Stimulated activated CD8-positive, alpha-beta memory T cell treated with anti-CD3 and anti-CD28 coated beads, Interleukin-12 subunit alpha, Interleukin-12 subunit beta, amount 100 ng/mL, for 24 hours (primary cell): ENCODE data around the gene XIAP.
"Not testable (repeated sequence)": the region's sequence is repeated elsewhere in the genome, so short reads cannot be mapped to it uniquely, and the experiment has no call there.

ENCODE experiments used
- DNase-seq: peaks from one replicate; pipeline ENCODE4 v3.0.0-alpha.2; 2020; ENCODE audit errors: extremely low read depth

XIAP gene

DNA sequence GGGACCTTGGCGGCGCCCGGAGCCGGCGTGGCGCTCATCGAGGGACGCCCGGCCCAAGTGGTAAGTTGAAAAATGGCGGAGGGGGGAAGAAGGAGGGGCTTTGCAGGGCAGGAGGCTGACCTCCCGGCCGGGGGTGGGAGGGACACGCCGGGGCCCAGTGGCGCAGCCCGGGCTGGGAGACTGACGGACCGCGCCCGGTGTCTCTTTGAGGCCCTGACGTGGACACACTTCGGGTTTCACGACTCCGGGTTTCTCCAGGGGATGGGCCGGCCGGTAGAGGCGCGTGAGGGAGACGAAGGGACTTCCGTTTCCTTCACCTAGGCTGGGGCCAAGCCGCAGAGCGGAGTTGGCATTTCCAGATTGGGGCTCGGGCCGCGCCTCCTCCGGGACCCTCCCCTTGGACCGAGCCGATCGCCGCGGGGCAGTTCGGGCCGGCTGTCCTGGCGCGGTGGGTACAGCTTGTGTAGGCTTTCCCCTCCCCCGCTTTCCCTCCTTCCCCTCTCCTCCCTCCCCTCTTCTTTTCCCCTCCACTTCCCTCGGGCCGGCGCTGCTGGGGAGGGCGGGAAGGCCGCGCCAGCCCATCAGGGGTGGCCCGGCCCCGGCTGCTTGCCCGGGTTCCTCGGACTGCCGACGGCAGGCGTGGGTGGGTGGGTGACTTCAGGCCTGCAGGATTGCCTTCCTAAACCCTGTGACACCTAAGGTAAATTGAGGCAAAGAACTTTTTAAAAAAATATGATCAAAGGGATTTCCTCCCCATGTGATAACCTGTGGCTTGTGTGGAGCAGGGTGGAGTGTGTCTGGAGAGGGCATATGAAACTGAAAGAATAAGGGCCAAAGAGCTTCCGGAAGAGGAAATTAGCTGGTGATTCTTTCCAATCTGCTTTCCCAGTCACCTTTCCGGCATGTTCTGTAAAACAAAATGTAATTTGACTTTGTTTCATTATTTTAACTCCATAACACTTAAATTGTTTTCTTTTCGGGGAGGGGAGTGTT, at the start of gene XIAP:
Gene XIAP, plus strand, starts transcription at position 208 of the 993 bp plus-strand sequence. CDS start 25,610 bp downstream, outside the sequence.
- peak; percentile 31 for DNase-seq

DNA sequence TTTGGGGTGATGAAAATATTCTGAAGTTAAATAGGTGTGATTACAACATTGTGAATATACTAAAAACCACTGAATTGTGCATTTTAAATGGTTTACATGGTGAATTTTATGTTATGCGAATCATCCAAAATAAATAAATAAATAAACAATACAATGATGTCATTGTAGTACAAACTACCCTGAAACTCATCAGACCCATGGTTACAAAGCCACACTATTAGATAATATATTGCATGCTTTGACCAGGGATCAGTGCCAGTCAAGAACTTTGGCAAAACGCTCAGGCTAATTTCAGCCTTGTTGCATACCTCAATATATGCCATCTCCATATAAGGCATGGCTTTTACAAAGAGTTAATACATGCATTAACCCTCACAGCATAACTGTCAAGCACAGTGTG, 45.5 kb upstream of the XIAP start:
- no peak for DNase-seq

GRCh38 chrX:123814934-123815394, 44.9 kb upstream of the XIAP start:
- DNase-seq = not testable (repeated sequence)

DNA sequence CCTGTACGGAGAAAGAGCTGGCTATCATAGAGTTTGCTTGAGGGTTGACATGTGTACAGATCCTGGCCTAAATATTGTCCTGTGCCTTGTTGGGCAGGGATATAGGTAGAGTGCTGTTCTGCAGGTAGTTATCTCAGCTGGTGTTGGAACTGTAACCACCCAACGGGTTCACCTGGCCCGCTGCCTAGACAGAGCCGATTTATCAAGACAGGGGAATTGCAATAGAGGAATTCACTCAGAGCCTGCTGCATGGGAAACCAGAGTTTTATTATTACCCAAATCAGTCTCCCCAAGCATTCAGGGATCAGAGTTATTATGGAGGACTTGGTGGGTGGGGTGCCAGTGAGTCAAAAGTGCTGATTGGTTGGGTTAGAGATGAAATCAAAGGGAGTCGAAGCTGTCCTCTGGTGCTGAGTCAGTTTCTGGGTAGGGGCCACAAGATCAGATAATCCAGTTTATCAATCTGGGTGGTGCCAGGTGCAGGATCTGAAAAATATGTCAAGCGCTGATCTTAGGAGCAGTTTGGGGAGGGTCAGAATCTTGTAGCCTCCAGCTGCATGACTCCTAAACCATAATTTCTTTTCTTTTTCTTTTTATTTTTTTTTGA, 42.5 kb upstream of the XIAP start:
- no peak for DNase-seq

DNA sequence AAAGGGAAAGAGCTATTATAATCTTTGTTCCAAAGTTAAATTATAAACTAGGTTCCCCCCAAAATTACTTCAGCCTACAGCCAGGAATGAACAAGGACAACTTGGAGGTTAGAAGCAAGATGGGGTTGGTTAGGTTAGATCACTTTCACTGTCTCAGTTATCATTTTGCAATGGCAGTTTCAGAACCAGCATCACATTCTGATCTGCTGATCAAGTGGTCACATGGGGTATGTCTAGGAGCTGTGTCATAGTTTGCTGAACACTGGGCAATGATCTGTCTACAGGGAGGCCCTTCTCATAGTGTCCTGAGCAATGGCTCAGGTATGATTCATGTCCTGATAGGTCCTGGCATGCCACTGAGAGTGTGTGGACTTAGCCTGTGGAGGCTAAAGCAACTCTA, 41.6 kb upstream of the XIAP start:
- no peak for DNase-seq

DNA sequence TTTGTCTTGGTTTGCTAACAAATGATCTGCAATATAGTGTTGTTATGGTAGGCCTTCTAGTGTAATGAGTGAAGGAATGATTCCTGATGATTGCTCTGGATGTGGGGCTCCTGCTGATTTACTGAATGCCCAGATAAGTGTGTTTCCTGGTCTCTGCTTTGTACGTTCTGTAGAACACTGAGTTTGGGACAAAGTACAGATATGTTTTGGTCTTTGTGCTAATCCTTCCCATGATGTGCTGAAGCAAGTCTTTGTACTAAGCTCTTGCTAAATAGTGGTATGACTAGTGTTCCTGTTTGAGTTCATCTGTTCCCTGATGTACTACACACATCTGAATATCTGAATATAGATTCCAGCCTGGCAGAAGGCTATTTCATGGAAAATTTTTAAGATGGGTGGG, 36.9 kb upstream of the XIAP start:
- no peak for DNase-seq

DNA sequence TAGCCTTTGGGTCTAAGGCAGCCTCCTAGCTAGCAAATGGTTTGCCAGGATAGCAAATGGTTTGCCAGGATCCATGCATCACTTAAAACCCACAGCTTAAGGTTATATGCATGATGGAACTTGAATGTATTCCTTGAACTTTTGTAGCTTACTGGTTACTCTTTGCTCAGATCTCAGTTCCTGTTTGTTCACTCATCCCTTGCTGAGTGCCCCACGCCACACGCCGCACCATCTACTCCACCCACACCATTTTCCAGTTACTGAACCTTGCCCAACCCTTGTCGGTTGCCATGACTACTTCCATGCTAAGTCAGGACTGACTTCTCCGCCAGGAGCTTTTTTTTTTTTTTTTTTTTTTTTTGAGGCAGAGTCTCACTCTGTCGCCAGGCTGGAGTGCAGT, 29.5 kb upstream of the XIAP start:
- no peak for DNase-seq

DNA sequence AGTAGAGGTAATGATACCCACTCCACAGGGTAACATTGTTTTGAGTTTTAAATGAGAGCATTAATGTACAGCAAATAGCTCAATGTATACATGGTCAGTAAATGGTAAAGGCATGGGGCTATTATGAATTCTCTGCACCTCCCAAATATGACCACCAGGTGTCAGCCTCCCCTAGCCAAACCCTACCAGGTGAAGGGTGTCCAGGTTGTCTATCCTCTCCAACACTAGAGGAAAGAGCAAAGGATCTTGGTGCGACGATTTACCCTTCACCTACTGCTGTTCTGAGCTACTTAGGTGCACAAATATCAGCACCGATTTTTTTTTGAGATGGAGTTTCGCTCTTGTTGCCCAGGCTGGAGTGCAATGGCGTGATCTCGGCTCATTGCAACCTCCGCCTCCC, 26.5 kb upstream of the XIAP start:
- DNase-seq = peak; percentile 2

DNA sequence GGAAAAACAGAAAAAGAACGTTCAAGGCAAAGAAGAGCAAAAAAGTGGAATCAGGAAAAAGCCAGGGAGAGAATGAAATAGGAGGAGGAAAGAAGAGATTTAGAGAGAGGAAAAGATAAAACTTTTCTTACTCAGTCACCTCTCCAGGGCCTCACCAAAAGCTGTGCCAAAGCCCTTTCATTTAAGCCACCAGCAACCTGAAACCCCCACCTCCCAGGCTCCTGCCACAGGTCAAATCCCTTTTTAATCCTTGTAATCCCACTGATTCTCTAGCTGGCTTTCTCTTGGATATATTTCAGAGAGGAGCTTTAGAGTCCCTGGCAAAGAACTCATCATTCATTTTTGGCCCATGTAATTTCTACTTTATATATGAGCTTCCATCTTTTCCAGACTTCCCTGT, 25.7 kb upstream of the XIAP start:
- no peak for DNase-seq

DNA sequence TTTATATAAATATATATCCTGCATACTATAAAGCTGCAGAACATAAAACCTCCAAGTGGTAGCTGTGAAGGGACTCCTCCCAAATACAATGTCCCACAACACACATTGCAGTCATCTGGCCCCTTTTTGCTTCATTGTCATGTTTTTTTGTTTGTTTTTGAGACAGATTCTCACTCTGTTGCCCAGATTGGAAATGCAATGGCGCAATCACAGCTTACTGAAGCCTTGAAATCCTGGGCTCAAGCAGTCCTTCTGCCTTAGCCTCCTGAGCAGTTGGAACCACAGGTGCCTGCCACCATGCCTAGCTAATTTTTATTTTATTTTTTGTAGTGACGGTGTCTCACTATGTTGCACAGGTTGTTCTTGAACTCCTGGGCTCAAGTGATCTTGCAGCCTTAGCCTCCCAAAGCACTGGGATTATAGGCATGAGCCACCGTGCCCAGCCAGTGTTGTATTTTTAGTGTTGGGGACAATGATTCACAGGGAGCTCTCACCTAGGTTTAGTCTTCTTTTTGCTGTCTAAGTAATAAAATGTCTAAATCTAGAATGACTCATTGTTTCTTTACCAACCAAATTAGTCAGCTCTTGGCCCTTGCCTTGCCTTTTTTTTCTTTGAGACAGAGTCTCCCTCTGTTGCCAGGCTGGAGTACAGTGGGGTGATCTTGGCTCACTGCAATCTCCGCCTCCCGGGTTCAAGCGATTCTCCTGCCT, 24.0 kb upstream of the XIAP start:
- no peak for DNase-seq

DNA sequence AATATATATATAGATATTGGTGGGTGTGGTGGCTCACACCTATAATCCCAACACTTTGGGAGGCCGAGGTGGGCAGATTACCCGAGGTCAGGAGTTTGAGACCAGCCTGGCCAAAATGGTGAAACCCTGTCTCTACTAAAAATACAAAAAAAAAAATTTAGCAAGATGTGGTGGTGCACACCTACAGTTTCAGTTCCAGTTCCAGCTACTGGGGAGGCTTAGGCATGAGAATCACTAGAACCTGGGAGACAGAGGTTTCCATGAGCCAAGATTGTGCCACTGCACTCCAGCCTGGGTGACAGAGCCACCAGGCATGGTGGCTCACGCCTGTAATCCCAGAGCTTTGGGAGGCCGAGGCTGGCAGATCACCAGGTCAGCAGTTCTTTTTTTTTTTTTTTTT, 14.7 kb upstream of the XIAP start:
- not testable (repeated sequence) for DNase-seq

- no peak for DNase-seq
Observed at GRCh38 chrX:123846577-123847038, 13.2 kb upstream of the XIAP start.

- DNase-seq = no peak
Observed at GRCh38 chrX:123847056-123847455, 12.8 kb upstream of the XIAP start.

DNA sequence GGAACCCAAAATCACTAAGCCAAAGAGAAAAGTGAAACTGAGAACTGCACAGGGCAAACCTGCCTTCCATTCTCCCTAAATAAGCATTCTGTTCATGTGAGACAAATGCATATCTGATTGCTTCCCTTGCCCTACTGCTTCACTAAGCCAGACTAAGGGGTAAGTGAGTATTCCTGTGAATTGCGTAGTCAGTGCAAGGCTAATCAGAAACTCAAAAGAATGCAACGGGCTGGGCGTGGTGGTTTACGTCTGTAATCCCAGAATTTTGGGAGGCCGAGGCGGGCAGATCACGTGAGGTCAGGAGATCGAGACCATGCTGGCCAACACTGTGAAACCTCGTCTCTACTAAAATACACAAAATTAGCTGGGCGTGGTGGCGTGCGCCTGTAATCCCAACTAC, 10.8 kb upstream of the XIAP start:
- no peak for DNase-seq

GRCh38 chrX:123849906-123850305, 9.9 kb upstream of the XIAP start:
- DNase-seq = not testable (repeated sequence)

DNA sequence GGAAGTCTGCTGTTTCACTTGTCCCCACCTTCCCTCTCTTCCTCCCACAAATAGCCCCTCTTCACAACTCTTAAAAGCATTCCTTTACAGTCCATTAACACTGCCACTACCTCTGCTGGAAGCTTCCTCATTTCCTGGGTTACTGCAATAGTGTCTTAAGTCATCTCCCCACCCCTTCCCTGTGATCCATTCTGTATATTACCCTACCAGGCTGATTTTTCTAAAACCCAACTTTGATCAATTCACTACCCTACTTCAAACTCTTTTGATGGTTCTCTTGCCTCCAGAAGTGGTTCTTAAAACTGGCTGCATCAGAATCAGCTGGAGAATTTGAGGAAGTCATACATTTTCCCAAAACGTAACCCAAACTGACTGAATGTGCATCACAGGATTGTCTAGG, 8.8 kb upstream of the XIAP start:
- no peak for DNase-seq

- no peak for DNase-seq
Observed at GRCh38 chrX:123854329-123854728, 5.5 kb upstream of the XIAP start.

DNA sequence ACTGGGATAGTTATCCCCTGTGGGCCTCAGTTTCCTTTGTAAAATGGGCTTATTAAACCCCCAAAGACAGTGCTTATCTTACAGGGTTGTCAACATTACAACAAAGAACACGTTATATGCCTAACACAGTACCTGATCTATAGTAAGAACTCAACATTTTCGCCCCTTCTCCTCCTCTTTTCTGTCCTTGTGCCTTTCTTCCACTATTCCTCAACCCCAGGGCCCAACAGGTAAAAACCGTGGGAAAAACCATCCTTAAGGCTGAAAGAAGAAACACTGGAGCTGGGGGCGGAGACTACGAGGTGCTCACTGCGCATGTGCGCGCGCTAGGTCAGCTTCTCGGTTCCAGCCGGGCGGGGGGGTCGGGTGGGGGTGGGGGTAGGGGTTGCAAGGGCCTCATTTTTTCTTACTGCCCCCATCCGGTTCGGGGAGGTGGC, 426 bp upstream of the XIAP start:
- peak; percentile 23 for DNase-seq

GRCh38 chrX:123860983-123861382, 1.1 kb downstream of the XIAP start:
- DNase-seq = no peak

- no peak for DNase-seq
Observed at GRCh38 chrX:123869488-123869887, 9.6 kb downstream of the XIAP start.

GRCh38 chrX:123871309-123871708, 11.5 kb downstream of the XIAP start:
- no peak for DNase-seq

GRCh38 chrX:123873956-123874355, 14.1 kb downstream of the XIAP start:
- DNase-seq = no peak
